IPS-18c (cell line): Measurements from ENCODE around the gene TRIM24.
"Not testable (repeated sequence)": the region's sequence is repeated elsewhere in the genome, so short reads cannot be mapped to it uniquely, and the experiment has no call there.

Experiments
- H3K4me3 ChIP-seq: 2 replicates; pipeline ENCODE4 v1.7.0; 2013; ENCODE audit warnings: low read depth, mild to moderate bottlenecking, low read length, moderate library complexity; ENCODE audit not compliant: insufficient read depth
- H3K9me3 ChIP-seq: one replicate; pipeline ENCODE4 v1.6.1; 2013; ENCODE audit warnings: mild to moderate bottlenecking, low read length, moderate library complexity; ENCODE audit not compliant: control insufficient read depth, insufficient read depth

Gene TRIM24

DNA sequence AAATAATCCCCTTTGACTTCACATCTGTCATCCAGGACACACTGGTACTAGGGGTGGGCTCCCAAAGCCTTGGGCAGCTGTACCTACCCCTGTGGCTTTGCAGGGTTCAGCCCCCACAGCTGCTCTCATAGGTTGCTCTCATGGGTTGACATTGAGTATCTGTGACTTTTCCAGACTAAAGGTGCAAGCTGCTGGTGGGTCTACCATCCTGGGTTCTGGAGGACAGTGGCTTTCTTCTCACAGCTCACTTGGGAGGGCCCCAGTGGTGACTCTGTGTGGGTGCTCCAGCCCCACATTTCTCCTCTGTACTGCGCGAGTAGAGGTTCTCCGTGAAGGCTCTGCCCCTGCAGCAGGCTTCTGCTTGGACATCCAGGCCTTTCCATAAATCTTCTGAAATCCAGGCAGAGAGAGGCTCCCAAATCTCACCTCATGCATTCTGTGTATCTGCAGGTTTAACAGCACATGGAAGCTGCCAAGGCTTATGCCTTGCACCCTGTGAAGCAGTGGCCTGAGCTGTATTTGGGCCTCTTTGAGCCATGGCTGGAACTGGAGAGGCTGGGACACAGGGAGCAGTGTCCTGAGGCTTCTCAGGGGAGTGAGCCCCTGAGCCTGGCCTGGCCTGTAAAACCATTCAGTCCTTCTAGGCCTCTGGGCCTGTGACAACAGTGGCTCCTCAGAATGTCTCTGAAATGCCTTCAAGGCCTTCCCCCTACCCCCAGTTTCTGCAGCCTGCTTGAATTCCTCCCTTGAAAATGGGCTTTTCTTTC is 52.2 kb downstream of the TRIM24 start:
- Histone ChIP-seq H3K4me3 (no peak overlapping the region), H3K9me3 (no peaks in the 10 kb centered on the region)

GRCh38 chr7:138512885-138513284 is 52.8 kb downstream of the TRIM24 start:
- no peaks in the 10 kb centered on the region for H3K9me3 ChIP-seq
- H3K4me3 ChIP-seq: no peak overlapping the region

- Histone ChIP-seq H3K4me3 (no peak overlapping the region), H3K9me3 (no peaks in the 10 kb centered on the region)
Observed at GRCh38 chr7:138513344-138513871, 53.3 kb downstream of the TRIM24 start.

- H3K4me3 ChIP-seq: no peak overlapping the region
- no peaks in the 10 kb centered on the region for H3K9me3 ChIP-seq
Observed at GRCh38 chr7:138514044-138514443, 54.0 kb downstream of the TRIM24 start.

- Histone ChIP-seq H3K4me3 (no peak overlapping the region), H3K9me3 (no peaks in the 10 kb centered on the region)
Observed at GRCh38 chr7:138515001-138515528, 55.0 kb downstream of the TRIM24 start.

GRCh38 chr7:138519061-138519798 is 59.2 kb downstream of the TRIM24 start:
- Histone ChIP-seq H3K9me3 (no peaks in the 10 kb centered on the region), H3K4me3 (no peak overlapping the region)

DNA sequence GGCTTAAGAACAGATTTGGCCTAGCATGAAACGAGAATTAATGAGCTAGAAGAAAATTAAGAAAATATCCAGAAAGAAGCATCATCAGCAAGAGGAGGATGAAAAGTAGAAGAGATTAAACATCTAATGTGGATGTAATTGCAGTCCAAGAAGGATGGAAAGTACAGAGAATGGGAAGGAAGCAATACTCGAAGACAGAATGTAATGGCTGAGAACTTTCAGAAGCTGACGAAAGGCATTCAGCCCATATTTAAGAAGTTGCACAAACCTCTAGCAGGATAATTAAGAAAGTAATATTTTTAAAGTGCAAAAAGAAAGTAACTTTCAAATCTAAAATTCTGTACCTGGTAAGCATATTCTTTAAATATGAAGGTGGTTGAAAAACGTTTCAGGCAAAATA is 60.7 kb downstream of the TRIM24 start:
- Histone ChIP-seq H3K9me3 (no peaks in the 10 kb centered on the region), H3K4me3 (no peak overlapping the region)

GRCh38 chr7:138521837-138522461 is 61.9 kb downstream of the TRIM24 start:
- Histone ChIP-seq H3K4me3 (no peak overlapping the region), H3K9me3 (no peaks in the 10 kb centered on the region)

DNA sequence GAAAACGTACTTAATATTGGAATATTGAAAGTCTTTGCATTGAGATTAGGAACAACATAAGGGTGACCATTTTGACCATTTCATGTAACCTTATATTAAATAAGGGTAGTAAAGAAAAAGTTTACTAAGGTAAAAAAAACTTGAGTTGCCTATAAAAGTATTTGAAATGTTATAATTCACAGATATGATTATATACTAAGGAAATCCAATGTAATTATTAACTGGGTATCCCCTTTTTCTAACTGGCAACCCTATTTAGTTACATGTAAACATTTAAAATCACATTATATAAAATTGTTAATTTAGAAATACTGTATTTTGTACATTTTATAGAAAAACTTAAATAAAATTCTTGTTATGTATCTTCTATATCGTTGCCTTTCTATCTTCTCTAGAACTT is 64.2 kb downstream of the TRIM24 start:
- Histone ChIP-seq H3K9me3 (no peaks in the 10 kb centered on the region), H3K4me3 (no peak overlapping the region)

- H3K4me3 ChIP-seq: no peak overlapping the region
- H3K9me3 ChIP-seq: no peaks in the 10 kb centered on the region
Observed at GRCh38 chr7:138525757-138526156, 65.7 kb downstream of the TRIM24 start.

GRCh38 chr7:138527746-138528223 is 67.7 kb downstream of the TRIM24 start:
- Histone ChIP-seq H3K4me3 (no peak overlapping the region), H3K9me3 (no peaks in the 10 kb centered on the region)

- H3K9me3 ChIP-seq, H3K4me3 ChIP-seq: not testable (repeated sequence)
Observed at GRCh38 chr7:138536833-138537232, 76.8 kb downstream of the TRIM24 start.

GRCh38 chr7:138538518-138538917 is 78.5 kb downstream of the TRIM24 start:
- Histone ChIP-seq H3K9me3 (no peaks in the 10 kb centered on the region), H3K4me3 (no peak overlapping the region)

DNA sequence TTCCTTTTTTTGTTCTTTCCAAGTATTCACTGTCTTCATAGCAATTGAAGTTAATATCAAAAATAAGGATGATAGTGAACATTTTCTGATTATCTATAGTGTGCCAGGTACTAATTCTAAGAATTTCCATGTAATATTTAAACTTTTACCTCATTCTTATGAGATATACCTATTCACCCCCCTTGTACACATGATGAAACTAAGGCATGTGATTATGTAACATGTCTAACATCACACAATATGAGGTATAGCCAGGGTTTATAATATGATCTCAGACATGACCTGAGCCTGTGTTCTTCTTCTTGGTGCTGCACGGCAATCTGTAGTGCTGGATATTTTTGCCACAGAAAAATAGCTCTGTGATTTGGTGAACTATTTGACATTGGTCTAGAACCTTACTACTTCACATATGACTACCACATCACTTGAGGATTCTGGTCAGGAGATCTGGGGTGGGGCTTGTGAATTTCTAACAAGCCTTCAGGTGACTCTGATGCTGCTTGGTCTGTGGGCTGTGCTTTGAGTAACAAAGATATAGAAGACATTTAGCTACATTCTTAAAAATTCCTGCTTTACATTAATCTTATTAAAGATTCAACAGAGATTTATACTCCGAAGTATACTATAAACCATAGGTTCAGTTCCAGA is 79.1 kb downstream of the TRIM24 start:
- no peaks in the 10 kb centered on the region for H3K9me3 ChIP-seq
- H3K4me3 ChIP-seq: no peak overlapping the region

DNA sequence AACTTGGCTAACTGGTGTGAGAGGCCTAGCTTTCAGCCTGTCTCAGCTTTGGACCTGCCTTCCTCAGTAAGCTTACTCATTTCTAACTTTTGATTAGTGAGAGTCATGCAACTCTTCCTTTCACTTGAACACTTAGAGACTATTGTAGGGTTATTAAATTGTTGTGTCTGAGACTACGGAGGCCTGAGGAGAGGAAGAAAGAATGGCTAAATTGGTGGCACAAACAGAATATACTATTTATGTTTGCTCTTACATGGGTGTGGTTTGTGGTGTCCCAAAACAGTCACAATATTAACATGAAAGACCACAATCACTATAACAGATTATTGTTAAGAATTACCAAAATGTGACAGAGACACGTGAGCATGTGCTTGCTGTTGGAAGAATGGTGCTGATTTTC is 82.1 kb downstream of the TRIM24 start:
- H3K9me3 ChIP-seq: no peaks in the 10 kb centered on the region

DNA sequence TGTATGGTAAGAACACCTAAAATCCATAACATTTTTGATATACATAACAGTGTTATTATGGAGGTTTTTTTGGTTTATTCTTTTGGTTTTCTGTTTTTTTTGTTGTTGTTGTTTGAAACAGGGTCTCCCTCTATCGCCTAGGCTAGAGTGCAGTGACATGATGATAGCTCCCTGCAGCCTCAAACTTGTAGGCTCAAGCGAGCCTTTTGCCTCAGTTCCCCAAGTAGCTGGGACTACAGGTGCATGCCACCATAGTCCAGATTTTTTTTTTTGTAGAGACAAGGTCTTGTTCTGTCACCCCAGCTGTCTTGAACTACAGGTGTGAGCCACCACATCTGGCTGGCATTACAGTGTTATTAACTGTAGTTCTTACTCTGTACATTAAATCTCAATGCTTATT is 83.7 kb downstream of the TRIM24 start:
- Histone ChIP-seq H3K9me3 (no peaks in the 10 kb centered on the region), H3K4me3 (no peak overlapping the region)

More for the DNA sequence above, 82.1 kb downstream of the TRIM24 start:
- H3K4me3 ChIP-seq: no peak overlapping the region

DNA sequence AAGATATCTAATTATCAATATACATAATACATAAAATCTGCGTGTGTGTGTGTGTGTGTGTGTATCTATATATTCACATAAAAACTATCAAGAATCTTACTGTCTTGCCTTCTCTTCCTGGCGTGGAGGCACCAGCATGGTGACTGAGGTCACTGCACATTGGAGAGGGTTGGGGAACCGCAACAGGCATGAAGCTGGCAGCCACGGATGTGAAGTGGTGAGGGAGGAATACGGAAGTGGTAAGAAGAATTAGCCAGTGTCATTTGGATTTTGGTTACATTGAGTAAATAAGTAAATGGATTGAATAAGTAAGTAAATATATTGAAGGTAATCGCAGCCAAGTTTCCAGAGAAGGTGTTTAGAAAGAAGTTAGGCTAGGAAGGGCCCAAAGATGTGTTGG is 85.1 kb downstream of the TRIM24 start:
- no peaks in the 10 kb centered on the region for H3K9me3 ChIP-seq
- no peak overlapping the region for H3K4me3 ChIP-seq
